GM12878 (cell line): Measurements from ENCODE around the gene MTA3. TPM values are rescaled to one million over a fixed set of nuclear protein-coding genes. Genes with fewer than 3 reads are reported as not detected.

ENCODE experiments used
- ATAC-seq: fragments of 200-7000 bp; cut with Tn5 transposase; 3 replicates; pipeline ENCODE4 v1.9.1; 2020; ENCODE audit warnings: mild to moderate bottlenecking, moderate library complexity
- BruUV-seq: library from RNA; stranded (reverse); fragments of 400-500 nt; replicated peaks from 2 replicates; lab custom pipeline; 2021; lab: Mats Ljungman, UMichigan
- CTCF ChIA-PET: fragments of 300-600 bp; sonication (Branson Sonifier 250); formaldehyde crosslinking; extraction: SDS; loops from one replicate; lab custom pipeline; 2021; ENCODE audit warnings: inconsistent platforms; lab: Yijun Ruan, JAX
- POLR2A ChIA-PET: fragments of 350-600 bp; formaldehyde crosslinking; extraction: SDS; loops from one replicate; lab custom pipeline; 2021; ENCODE audit warnings: inconsistent platforms; lab: Charles Lee
- RAD21 ChIA-PET: fragments of 300-600 bp; sonication (Branson Sonifier 250); formaldehyde crosslinking; loops from one replicate; lab custom pipeline; 2023; ENCODE audit warnings: antibody characterized with exemption; ENCODE audit not compliant: unreplicated experiment; lab: Charles Lee
- SMC1A ChIA-PET: fragments of 300-600 bp; sonication (Branson Sonifier 250); formaldehyde crosslinking; loops from one replicate; lab custom pipeline; 2023; ENCODE audit not compliant: unreplicated experiment, uncharacterized antibody; lab: Charles Lee
- DNase-seq: peaks from one replicate; pipeline ENCODE4 v3.0.0-alpha.2; 2011; ENCODE audit warnings: low read depth, low spot score
- FAIRE-seq: peaks from 3 replicates; lab custom pipeline; 2011; peaks lifted over from hg19 to GRCh38; lab: Jason Lieb, UNC
- H2AFZ ChIP-seq: 2 replicates; pipeline ENCODE4 v1.6.0; 2011; ENCODE audit warnings: low read depth, low read length, control low read depth; ENCODE audit not compliant: control insufficient read depth
- H3K27ac ChIP-seq: 2 replicates; pipeline ENCODE4 v1.5.1; 2011; ENCODE audit warnings: control low read depth; ENCODE audit not compliant: control insufficient read depth, insufficient read depth
- H3K27me3 ChIP-seq, 2 experiments: replicated peaks in 1 of 2; 2 replicates each; pipeline versions ENCODE4 v1.6.0 to v1.6.1; 2011; ENCODE audit warnings: low read length in 1 of 2; ENCODE audit not compliant: control insufficient read depth in 2 of 2, insufficient read depth in 2 of 2
- H3K36me3 ChIP-seq, 2 experiments: 2 replicates each; pipeline ENCODE4 v1.5.1; 2011; ENCODE audit warnings: low read length in 1 of 2; ENCODE audit not compliant: control insufficient read depth in 2 of 2, insufficient read depth in 2 of 2
- H3K4me1 ChIP-seq: 2 replicates; pipeline ENCODE4 v1.6.1; 2011; ENCODE audit warnings: mild to moderate bottlenecking, low read length, moderate library complexity, mixed read lengths; ENCODE audit not compliant: control insufficient read depth, insufficient read depth
- H3K4me2 ChIP-seq: 2 replicates; pipeline ENCODE4 v1.6.0; 2011; ENCODE audit warnings: control low read depth; ENCODE audit not compliant: control insufficient read depth, insufficient read depth
- H3K4me3 ChIP-seq: fragments of 200-600 bp; sonication (generic); 2 replicates; pipeline ENCODE4 v1.5.1; 2016
- H3K79me2 ChIP-seq: 2 replicates; pipeline ENCODE4 v1.6.0; 2011; ENCODE audit warnings: low read length; ENCODE audit not compliant: control insufficient read depth, insufficient read depth
- H3K9ac ChIP-seq: 2 replicates; pipeline ENCODE4 v1.8.0; 2011; ENCODE audit warnings: low read length, control low read depth, mixed read lengths; ENCODE audit not compliant: control insufficient read depth, insufficient read depth
- H3K9me3 ChIP-seq: replicated peaks from 3 replicates; pipeline ENCODE4 v1.5.1; 2011; ENCODE audit warnings: mild to moderate bottlenecking, low read length; ENCODE audit not compliant: control insufficient read depth, insufficient read depth
- H4K20me1 ChIP-seq: 2 replicates; pipeline ENCODE4 v1.6.0; 2011; ENCODE audit not compliant: control insufficient read depth, insufficient read depth
- ATF2 ChIP-seq: IDR thresholded peaks from 2 replicates; pipeline ENCODE4 v1.6.1; 2012; ENCODE audit warnings: low read length, inconsistent platforms
- BCL11A ChIP-seq: IDR thresholded peaks from 2 replicates; pipeline ENCODE4 v1.6.1; 2011; ENCODE audit warnings: low read depth, low read length
- CBX5 ChIP-seq: sonication (generic); IDR thresholded peaks from 2 replicates; pipeline ENCODE4 v1.6.1; 2016; ENCODE audit warnings: low read depth, moderate library complexity, mild to moderate bottlenecking, inconsistent platforms
- CREM ChIP-seq: IDR thresholded peaks from 2 replicates; pipeline ENCODE4 v1.6.1; 2014; ENCODE audit warnings: antibody characterized with exemption, low read depth
- DPF2 ChIP-seq: fragments of 450-650 bp; IDR thresholded peaks from 2 replicates; pipeline ENCODE4 v1.6.1; 2017; ENCODE audit warnings: mild to moderate bottlenecking
- ETV6 ChIP-seq, 2 experiments: fragments of 450-650 bp in 1 of 2; IDR thresholded peaks in 1 of 2; conservative IDR thresholded peaks in 1 of 2; 2 replicates each; pipeline ENCODE4 v1.6.1; 2014; ENCODE audit warnings: antibody characterized with exemption in 1 of 2, borderline replicate concordance in 1 of 2, low read depth in 1 of 2, mild to moderate bottlenecking in 1 of 2, moderate library complexity in 1 of 2
- HDAC6 ChIP-seq: fragments of 200-600 bp; sonication (generic); IDR thresholded peaks from one replicate; pipeline ENCODE4 v1.8.0; 2017; ENCODE audit warnings: antibody characterized with exemption; ENCODE audit not compliant: unreplicated experiment
- MTA2 ChIP-seq: fragments of 450-650 bp; IDR thresholded peaks from 2 replicates; pipeline ENCODE4 v1.6.1; 2016; ENCODE audit warnings: low read depth, mild to moderate bottlenecking, moderate library complexity
- NBN ChIP-seq: fragments of 450-650 bp; IDR thresholded peaks from 2 replicates; pipeline ENCODE4 v1.6.1; 2016
- NR2C1 ChIP-seq: fragments of 450-650 bp; IDR thresholded peaks from 2 replicates; pipeline ENCODE4 v1.6.1; 2017; ENCODE audit warnings: antibody characterized with exemption, mild to moderate bottlenecking, moderate library complexity
- NR2C2 ChIP-seq: IDR thresholded peaks from 2 replicates; pipeline ENCODE4 v1.6.1; 2011; ENCODE audit warnings: borderline replicate concordance, low read depth; ENCODE audit not compliant: control insufficient read depth, insufficient read length
- NR2F1 ChIP-seq: fragments of 450-650 bp; conservative IDR thresholded peaks from 2 replicates; pipeline ENCODE4 v1.6.1; 2017; ENCODE audit warnings: mild to moderate bottlenecking
- PBX3 ChIP-seq: IDR thresholded peaks from 2 replicates; pipeline ENCODE4 v1.6.1; 2011; ENCODE audit warnings: mild to moderate bottlenecking, low read depth, low read length, moderate library complexity; ENCODE audit not compliant: insufficient replicate concordance
- SIN3A ChIP-seq: IDR thresholded peaks from 2 replicates; pipeline ENCODE4 v1.6.1; 2012; ENCODE audit warnings: low read depth, low read length, improper control_type of control experiment
- TCF7 ChIP-seq: IDR thresholded peaks from 2 replicates; pipeline ENCODE4 v1.6.1; 2014; ENCODE audit warnings: antibody characterized with exemption, borderline replicate concordance
- ZNF217 ChIP-seq: fragments of 450-650 bp; IDR thresholded peaks from 2 replicates; pipeline ENCODE4 v1.6.1; 2017; ENCODE audit warnings: antibody characterized with exemption, mild to moderate bottlenecking
- ZNF24 ChIP-seq: fragments of 450-650 bp; IDR thresholded peaks from 2 replicates; pipeline ENCODE4 v1.6.1; 2017; ENCODE audit warnings: antibody characterized with exemption, mild to moderate bottlenecking
- ZNF687 ChIP-seq: fragments of 450-650 bp; IDR thresholded peaks from 2 replicates; pipeline ENCODE4 v1.6.1; 2017; ENCODE audit warnings: mild to moderate bottlenecking, moderate library complexity
- WGBS: methylation state at CpG from one replicate; pipeline ENCODE4 v1.1.6; 2016; ENCODE audit warnings: low lambda C conversion rate; ENCODE audit not compliant: insufficient replicate concordance, insufficient coverage; ENCODE audit errors: missing lambda C conversion rate; 5-methylcytosine and 5-hydroxymethylcytosine counted together
- in situ Hi-C: fragments of 300-500 bp; cut with MboI; formaldehyde crosslinking; loops from 9 replicates; pipeline ENCODE4 v1.14.3; 2018; ENCODE audit warnings: mixed read lengths
- intact Hi-C: fragments of 100-400 bp; cut with micrococcal nuclease; formaldehyde crosslinking; loops from one replicate; pipeline ENCODE4 v1.14.2; 2022; ENCODE audit not compliant: unreplicated experiment
- polyA plus RNA-seq, 11 experiments: library from polyadenylated mRNA; depleted of rRNA in 4 of 11; unstranded in 6 of 11; stranded (reverse) in 5 of 11; fragments of >200 nt; fragmentation: Nextera tagmentation in 4 of 11; fragmentation: Illumina TruSeq in 1 of 11; extraction: Ambion mirVana in 4 of 11; extraction: Trizol in 1 of 11; gene quantifications; 1 replicate in 1 of 11; 2 replicates in 10 of 11; pipeline versions ENCODE4 v1.2.1 to v1.2.3, GENCODE V29; 2011 to 2016; ENCODE audit warnings: inconsistent platforms in 2 of 11, missing spikeins in 2 of 11, low read depth in 1 of 11
- total RNA-seq, 4 experiments: library from RNA; depleted of rRNA in 3 of 4; stranded (reverse); fragments of >200 nt in 3 of 4; fragmentation: Illumina TruSeq in 1 of 4; extraction: Trizol in 1 of 4; gene quantifications; 2 replicates each; pipeline versions ENCODE4 v1.2.1 to v1.2.3, GENCODE V29; 2013 to 2021

Gene MTA3
- total and polyA plus RNA-seq, 10 of the 15 experiments (the other 5 are each of a cell fraction or from before 2014, with no cell fraction given): 17.6 to 45.5 (median 26.5) TPM

GRCh38 chr2:42590176-42590575 is 21.7 kb downstream of the MTA3 start (continued):
- no peak for TF ChIP-seq ZNF687
- no peak for TF ChIP-seq ZNF24
- no peak for TF ChIP-seq MTA2

GRCh38 chr2:42593282-42593681 is 24.9 kb downstream of the MTA3 start:
- ATAC-seq: no peak
- peaks cover 0 to 2% of the 10 kb centered on the region in 2 experiments; a peak in 1 of 4 replicates for H3K36me3 ChIP-seq
- H3K4me2 ChIP-seq: no peak overlapping the region
- ChIA-PET SMC1A (no interaction called here), RAD21 (no interaction called here), CTCF (no interaction called here)
- no peak overlapping the region for H2AFZ ChIP-seq
- H3K4me1 ChIP-seq: peaks cover under 1% of the 10 kb centered on the region; the same call in 1 of the 2 replicates
- no peaks in the 10 kb centered on the region for H3K9me3 ChIP-seq
- in situ Hi-C loops: no loop called here
- no peak for DNase-seq
- H3K79me2 ChIP-seq: peaks cover 8% of the 10 kb centered on the region
- WGBS: 80% methylated on average over 5 of the region's 5 CpGs
- FAIRE-seq: no peak
- H4K20me1 ChIP-seq: no peaks in the 10 kb centered on the region
- BruUV-seq: no TSS peak
- H3K9ac ChIP-seq: no peak overlapping the region
- H3K27ac ChIP-seq: no peak overlapping the region
- no peak for TF ChIP-seq ETV6 (conservative IDR thresholded peaks at IDR 0.05 in 1 of 2, IDR thresholded peaks at IDR 0.05 in 1 of 2; ENCODE audit: borderline replicate concordance in 1 of 2, low read depth in 1 of 2)
- no peak for TF ChIP-seq NR2C2
- no peak for TF ChIP-seq NR2F1
- no peak for TF ChIP-seq TCF7
- TF ChIP-seq BCL11A: no peak
- TF ChIP-seq NR2C1: no peak
- no peak for TF ChIP-seq CREM
- no peak for TF ChIP-seq MTA2
- no peak for TF ChIP-seq ATF2
- TF ChIP-seq ZNF217: no peak
- TF ChIP-seq PBX3: no peak
- TF ChIP-seq CBX5: no peak
- no peak for TF ChIP-seq SIN3A
- no peak for TF ChIP-seq DPF2
- no peak for TF ChIP-seq HDAC6
- no peak for TF ChIP-seq NBN
- TF ChIP-seq, all 136 proteins: peak for 0
- POLR2A ChIA-PET: interaction anchor here (2.0 kb wide), 1 partner anchor 14 kb away, joined by 4 read pairs; no protein-coding TSS in a partner anchor
- intact Hi-C loops: no loop called here
- Histone ChIP-seq H3K27me3 (no peaks in the 10 kb centered on the region), H3K4me3 (no peak overlapping the region)
